NCI-H226 (cell line): ENCODE results near the gene SPTSSA.
"Not testable (repeated sequence)": the region's sequence is repeated elsewhere in the genome, so short reads cannot be mapped to it uniquely, and the experiment has no call there.

Experiments used
- DNase-seq: peaks from one replicate; pipeline ENCODE4 v3.0.0-alpha.2; 2015

SPTSSA gene, protein sequence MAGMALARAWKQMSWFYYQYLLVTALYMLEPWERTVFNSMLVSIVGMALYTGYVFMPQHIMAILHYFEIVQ

DNA sequence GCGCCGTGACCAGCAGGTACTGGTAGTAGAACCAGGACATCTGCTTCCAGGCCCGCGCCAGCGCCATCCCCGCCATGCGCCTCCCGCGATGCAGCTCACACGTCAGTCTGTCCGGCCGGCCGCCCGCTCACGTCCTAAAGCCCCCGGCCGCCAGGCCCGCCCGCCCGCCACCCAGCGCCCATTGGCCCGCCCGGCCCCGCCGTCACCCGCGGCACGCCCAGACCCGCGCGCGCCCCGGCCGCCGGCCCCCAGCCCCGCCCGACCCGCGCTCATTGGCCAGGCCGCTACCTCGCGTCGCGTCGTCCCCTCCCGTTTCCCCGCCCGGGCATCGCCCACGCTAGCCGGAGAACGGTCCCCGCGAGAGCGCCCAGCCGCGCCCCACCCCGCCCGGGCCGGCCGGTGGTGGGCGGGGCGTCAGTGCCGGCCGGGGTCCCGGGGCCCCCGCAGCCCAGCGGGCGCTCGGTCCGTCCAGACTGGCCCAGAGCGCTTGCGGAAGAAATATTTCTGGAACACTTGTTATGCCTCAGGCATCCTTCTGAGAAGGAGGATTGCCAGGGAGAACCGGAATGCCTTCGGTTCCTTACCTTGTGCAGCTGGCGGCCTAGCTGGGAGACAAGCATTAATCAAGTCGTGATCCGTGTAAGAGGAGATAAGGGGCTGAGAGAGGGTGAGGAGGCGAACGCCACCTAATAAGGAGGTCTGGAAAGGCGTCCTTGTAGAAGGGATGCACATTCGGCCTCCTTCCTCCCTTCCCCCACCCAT lies at the start of gene SPTSSA:
SPTSSA (minus strand) TSS at position 109 of the 762 bp plus-strand sequence; CDS start at position 76, 33 bp downstream.
- DNase-seq, result peak; percentile 85

DNA sequence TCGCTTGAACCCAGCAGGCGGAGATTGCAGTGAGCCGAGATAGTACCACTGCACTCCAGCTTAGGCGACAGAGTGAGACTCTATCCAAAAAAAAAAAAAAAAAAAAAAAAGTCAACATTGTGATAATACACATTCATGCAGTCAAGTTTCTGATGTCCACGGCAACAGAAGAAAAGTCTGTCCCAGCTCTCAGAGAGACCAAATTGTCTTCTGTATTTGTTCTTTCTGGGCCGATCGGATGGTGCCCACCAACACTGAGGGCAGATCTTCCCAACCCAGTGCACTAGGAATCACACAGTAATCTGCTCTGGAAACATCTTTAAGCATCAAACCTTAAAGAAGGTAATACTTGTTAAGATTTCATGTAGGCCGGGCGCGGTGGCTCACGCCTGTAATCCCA lies 45.8 kb upstream of the SPTSSA start:
- DNase-seq, result no peak

DNA sequence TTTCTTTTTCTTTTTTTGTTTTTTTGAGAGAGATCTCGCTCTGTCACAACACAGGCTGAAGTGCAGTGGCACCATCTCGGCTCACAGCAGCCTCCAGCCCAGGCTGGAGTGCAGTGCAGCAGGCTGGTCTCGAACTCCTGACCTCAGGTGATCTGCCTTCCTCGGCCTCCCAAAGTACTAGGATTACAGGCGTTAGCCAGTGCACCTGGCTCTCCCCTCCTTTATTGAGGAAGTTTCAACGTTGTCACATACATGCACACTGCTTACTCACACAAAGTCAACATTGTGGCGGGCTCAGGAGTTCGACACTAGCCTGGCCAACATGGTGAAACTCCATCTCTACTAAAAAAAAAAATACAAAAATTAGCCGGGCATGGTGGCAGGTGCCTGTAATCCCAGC lies 45.4 kb upstream of the SPTSSA start:
- DNase-seq, result no peak

DNA sequence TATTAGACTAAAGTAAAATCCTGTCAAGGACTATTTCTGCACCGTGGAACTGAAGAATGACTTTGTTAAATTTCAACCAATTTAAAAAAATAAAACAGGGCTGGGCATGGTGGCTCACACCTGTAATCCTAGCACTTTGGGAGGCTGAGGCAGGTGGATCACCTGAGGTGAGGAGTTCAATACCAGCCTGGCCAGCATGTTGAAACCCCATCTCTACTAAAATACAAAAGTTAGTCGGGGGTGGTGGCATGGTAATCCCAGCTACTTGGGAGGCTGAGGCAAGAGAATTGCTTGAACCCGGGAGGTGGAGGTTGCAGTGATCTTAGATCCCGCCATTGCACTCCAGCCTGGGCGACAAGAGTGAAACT lies 43.1 kb upstream of the SPTSSA start:
- DNase-seq, result not testable (repeated sequence)

DNA sequence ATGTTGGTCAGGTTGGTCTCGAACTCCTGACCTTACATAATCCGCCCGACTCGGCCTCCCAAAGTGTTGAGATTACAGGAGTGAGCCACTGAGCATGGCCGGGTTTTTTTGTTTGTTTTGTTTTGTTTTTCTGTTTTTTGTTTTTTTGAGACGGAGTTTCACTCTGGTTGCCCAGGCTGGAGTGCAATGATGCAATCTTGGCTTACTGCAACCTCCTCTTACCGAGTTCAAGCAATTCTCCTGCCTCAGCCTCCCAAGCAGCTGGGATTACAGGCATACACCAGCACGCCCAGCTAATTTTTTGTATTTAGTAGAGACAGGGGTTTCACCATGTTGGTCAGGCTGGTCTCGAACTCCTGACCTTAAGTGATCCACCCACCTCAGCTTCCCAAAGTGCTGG lies 42.0 kb upstream of the SPTSSA start:
- not testable (repeated sequence) for DNase-seq

DNA sequence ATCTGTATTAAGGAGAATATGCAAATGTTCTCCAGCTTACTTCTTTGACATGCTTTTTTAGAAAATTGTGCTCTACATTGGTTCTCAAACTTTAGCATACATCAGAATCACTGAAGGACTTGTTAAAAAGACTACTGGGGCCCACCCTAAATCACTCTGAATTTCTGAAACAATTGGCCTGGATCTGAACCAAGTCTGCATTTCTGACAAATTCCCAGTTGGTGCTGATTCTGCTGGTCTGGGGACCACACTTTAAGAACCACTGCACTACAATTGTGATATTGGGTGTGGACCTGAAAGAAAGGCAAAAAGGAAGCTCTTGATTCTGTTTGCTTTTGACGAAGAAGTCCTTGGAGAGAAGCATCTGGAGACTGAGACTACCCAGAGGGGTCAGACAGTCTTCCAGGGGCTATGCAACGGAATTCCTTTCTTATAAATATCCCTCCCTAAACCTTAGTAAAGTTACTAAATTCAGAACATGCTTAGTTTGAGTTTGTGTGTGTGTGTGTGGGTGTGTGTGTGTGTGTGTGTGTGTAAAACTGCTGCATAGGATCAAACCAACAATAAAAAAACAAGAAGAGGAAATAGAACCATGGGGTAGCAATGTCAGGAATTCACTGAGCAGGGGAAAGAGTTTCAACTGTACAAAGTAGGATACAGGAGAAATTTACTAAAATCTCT lies 40.6 kb upstream of the SPTSSA start:
- peak; percentile 45 for DNase-seq

DNA sequence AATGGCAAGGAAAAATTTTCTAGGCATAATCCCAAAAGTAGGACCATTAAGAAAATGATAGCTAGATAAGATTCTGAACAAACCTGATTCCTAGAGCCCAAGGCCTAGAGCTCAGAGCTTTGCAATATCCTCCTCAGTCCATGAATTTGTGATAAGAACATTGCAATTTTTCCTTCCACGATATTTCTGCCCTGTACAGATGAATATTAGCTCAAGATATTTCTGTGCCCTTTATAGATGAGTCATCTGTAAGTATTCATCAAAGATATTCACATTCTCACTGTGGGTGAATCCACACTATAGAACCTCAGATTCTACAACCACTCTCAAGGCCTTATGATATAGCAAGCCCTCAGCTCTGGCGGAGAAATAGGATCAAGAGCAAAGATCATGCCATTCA lies 40.0 kb upstream of the SPTSSA start:
- DNase-seq, result peak; percentile 71

DNA sequence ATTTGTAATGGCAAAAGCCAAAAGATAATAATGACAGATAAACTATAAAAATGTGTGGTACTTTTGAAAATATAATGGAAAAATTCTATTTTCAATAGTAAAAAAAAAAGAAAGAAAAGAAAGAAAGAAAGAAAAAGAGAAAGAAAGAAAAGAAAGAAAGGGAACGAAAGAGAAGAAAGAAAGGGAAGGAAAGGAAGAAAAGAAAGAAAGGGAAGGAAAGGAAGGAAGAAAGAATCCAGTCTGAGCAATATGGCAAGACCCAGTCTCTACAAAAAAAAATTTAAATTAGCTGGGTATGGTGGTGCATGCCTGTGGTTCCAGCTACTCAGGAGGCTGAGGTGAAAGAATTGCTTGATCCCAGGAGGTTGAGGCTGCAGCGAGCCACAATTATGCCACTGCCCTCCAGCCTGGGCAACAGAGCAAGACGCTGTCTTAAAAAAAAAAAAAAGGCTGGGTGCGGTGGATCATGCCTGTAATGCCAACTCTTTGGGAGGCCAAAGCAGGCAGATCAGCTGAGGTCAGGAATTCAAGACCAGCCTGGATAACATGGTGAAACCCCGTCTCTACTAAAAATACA lies 39.1 kb upstream of the SPTSSA start:
- DNase-seq, result no peak

DNA sequence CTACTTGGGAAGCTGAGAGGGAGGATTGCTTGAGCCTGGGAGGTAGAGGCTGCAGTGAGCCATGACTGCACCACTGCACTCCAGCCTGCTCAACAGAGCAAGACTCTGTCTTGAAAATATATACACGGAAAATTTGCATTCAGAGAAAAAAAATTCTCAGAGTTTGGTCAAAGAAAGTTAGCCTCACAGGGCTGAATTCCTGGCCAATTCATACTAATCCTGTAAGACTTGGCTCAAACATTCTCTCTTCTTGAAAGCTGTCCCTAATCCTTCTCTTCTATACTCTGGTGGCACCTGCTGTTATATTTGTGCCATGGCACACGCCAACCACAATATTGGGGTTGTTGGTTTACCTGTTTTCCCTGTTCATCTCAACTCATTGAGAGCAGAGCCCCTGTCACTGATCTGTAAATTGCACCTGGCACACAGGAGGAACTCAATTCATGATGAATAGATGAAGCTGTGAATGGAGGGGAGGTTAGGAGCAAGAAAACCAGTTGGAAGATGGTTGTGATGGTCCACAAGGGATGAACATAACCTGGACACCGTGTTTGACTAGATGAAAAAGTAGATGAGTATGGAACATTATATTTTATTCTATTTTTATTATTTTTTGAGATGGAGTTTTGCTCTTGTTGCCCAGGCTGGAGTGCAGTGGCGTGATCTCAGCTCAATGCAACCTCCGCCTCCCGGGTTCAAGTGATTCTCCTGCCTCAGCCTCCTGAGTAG lies 36.8 kb upstream of the SPTSSA start:
- DNase-seq, result peak; percentile 11

DNA sequence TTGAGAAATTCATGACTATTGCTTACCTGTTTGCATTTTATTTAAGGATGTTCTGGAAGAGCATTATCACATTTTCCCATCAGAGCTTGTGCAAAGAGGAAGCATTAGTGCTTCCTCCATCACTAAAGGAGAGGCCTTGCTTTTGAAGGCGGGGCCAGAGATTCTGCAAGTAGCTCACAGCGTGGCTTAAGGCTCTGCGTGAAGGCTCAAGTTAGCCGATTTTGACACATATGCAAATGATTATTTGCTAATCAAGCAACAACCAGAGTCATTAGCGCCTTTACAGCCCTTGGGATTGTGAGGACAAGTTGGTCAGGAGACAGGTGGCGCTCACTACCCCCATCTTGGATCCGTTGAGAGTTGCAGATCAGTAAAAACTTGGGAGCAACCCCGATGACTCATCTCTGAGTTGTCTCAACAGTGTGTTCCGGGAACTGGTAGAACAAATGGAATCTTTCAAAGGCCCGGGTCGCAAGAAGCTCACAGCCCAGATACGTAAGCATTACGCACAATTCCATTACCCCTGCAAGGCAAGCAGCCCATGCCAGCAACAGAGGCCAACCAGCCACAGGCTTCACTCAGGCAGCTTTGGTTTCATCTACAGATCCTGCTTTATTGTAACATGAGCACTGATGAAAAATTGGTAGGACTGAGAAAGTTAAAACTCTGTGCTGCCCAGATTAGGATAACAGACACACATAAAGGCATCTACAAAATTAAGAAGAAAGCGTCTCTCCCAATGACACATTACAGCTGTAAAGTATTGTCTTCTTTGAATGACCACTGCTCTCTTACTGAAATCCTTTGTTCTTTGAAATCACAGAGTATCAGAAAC lies 34.9 kb upstream of the SPTSSA start:
- peak; percentile 96 for DNase-seq

DNA sequence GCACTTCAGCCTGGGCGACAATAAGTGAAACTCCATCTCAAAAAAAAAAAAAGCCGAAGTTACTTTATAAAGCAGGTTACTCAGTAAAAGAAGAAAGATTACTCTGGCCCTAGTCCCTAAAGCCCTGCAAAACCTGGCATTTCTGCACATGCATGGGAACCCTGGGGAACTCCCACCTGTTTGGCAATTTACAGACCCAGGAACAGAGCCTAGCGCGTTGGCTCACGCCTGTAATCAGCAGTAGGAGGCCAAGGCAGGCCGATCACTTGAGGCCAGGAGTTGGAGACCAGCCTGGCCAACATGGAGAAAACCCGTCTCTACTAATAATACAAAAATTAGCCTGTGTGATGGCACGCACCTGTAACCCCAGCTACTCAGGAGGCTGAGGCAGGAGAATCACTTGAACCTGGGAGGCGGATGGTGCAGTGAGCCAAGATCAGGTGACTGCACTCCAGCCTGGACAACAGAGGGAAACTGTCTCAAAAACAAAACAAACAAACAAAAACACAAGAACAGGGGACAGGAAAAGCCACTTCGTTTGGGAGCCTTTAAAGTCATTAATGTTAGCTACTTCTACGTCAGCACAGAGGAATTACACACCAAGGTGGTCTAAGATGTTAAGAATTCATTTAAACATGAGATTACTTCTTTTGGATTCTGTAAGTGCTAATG lies 34.1 kb upstream of the SPTSSA start:
- no peak for DNase-seq

DNA sequence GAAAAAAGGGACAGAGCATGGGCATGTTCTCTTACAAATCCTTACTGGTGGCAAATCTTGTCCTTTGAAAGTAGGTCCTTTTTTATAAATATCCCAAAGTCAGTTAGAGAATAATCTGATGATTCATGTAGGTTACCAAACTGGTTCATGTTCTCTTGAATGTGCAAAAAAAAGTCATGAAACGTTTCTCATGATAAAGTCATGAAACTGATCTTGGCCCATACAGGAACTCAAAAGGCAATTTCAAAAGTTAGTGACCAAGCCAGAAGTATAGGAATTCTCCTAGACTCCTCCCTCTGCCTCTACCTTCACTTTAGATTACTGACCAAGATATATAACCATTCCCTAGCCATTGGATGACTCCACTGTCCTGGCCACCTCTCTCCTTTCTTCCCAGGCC lies 27.3 kb upstream of the SPTSSA start:
- DNase-seq, result no peak

DNA sequence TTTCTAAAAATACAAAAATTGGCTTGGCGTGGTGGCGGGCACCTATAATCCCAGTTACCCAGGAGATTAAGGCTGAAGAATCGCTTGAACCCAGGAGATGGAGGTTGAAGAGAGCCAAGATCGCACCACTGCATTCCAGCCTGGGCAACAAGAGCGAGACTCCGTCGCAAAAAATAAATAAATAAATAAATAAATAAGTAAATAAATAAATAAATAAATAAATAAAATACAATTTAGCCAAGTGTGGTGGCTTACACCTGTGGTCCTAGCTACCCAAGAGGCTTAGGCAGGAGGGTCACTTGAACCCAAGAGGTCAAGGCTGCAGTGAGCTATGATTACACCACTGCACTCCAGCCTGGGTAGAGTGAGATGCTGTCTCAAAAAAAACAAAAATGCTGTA lies 26.5 kb upstream of the SPTSSA start:
- no peak for DNase-seq

DNA sequence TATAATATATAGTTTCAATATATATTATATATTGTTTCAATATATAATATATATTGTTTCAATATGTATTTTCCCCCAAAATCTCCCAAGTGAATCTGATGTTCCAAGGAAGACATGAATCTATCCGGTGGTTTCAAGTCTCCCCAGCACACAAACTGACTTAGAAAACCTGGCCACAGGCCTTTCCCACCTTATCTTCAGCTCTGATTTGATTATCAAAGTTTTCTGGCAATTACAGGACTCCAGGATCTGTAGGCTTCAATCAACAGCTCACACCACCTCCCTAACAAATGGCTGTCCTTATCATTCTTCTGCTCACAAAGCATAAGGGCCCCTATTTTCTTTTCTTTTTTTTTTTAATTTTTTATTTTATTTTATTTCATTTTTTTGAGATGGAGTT lies 22.7 kb upstream of the SPTSSA start:
- no peak for DNase-seq

DNA sequence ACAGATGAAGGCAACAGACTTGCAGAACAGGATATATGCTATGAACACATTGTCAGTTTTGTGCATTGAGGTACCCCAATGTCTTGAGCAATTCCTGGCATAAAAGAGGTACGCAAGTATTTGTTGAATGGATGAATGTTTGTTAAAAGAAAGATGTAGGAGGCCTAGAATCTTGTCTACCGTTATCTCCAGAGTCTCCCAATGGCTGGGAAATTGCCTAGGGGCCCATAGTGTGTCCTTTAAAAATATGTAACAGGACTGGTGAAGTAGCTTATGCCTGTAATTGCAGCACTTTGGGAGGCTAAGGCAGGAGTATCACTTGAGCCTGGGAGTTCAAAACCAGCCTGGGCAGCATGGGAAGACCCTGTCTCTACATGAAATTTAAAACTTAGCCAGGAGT lies 20.4 kb upstream of the SPTSSA start:
- no peak for DNase-seq

DNA sequence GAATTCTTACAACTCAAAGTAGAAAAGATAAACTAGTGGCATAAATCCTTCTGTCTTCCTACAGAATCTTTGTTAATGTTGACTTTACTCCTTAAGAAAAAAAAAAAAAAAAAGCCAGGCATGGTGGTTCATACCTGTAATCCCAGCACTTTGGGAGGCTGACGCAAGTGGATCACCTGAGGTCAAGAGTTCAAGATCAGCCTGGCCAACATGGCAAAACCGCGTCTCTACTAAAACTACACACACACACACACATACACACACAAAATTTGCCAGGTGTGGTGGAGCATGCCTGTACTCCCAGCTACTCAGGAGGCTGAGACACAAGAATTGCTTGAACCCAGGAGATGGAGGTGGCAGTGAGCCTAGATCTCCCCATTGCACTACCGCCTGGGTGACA lies 17.7 kb upstream of the SPTSSA start:
- no peak for DNase-seq

DNA sequence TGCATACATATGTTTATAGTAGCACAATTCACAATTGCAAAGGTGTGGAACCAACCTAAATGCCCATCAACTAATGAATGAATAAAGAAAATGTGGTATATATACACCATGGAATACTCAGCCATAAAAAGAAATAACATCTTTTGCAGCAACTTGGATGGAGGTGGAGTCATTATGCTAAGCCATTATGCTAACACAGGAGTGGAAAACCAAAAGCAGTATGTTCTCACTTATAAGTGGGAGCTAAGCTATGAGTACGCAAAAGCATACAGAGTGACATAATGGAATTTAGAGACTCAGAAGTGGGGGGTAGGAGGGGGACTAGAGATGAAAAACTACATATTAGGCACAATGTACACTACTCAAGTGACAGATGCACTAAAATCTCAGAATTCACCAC lies 16.2 kb upstream of the SPTSSA start:
- DNase-seq, result no peak

DNA sequence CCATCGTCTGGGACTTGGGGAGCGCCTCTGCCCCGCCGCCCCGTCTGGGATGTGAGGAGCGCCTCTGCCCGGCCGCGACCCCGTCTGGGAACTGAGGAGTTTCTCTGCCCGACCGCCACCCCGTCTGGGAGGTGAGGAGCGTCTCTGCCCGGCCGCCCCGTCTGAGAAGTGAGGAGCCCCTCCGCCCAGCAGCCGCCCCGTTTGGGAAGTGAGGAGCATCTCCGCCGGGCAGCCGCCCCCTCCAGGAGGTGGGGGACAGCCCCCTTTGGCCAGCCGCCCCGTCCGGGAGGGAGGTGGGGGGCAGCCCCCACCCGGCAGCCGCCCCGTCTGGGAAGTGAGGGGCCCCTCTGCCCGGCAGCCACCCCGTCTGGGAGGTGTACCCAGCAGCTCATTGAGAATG lies 14.0 kb upstream of the SPTSSA start:
- not testable (repeated sequence) for DNase-seq

DNA sequence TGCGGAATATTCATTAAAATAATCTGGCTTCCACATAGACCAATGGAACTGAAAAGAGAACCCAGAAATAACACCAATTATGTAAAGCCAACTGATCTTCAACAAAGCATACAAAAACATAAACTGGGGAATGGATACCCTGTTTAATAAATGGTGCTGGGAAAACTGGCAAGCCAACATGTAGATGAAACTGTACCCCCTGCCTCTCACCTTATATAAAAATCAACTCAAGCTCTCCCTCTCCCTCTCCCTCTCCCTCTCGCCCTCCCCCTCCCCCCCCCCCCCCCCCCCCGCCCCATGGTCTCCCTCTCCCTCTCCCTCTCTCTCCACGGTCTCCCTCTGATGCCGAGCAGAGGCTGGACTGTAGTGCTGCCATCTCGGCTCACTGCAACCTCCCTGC lies 13.1 kb upstream of the SPTSSA start:
- DNase-seq, result no peak

DNA sequence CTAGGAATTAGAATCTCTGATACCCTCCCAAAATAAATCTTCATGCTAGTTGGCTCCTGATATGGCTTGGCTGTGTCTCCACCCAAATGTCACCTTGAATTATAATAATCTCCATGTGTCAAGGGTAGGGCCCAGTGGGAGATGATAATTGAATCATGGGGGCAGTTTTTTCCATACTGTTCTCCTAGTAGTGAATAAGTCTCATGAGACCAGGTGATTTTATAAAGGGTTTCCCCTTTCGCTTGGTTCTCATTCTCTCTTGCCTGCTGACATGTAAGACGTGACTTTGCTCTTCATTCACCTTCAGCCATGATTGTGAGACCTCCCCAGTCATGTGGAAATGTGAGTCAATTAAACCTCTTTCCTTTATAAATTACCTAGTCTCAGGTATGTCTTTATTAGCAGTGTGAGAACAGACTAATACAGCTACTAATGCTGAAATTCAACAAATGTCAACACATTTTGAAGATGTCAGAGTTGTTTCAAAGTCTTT lies 12.2 kb upstream of the SPTSSA start:
- DNase-seq, result no peak

DNA sequence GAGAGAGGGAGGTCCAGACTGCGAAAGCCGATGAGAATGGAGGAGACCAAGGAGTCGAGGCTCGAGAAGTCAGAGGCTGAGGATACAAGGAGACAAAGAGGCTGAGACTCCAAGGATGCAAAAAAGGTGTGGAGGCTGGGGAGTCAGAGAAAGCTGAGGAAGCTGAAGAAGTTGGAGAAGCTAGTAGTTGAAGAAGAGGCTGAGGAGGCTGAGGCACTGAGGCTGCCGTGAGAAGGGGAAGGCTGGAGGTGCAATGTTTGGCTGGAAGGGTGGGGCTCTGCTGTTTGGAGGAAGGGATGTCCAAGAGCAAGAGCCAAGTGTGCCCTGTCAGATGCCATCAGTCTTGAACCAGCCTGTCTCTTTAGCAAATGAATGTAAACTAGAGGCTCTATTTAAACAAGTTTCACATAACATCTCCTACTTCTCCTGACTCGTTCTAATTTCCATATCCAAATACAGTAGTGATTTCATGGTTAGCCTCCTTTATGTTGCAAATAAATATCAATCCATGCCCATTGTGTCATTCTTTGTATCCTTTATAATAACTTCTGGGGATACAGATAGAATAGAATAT lies 10.8 kb upstream of the SPTSSA start:
- no peak for DNase-seq
